Measurements from ENCODE around the gene MUC13. TPM values are rescaled to one million over a fixed set of nuclear protein-coding genes. Genes with fewer than 3 reads are reported as not detected.

The MUC13 gene
- total RNA-seq, 2 donors from 2014 or later = 0.49 TPM; not detected in 1

DNA sequence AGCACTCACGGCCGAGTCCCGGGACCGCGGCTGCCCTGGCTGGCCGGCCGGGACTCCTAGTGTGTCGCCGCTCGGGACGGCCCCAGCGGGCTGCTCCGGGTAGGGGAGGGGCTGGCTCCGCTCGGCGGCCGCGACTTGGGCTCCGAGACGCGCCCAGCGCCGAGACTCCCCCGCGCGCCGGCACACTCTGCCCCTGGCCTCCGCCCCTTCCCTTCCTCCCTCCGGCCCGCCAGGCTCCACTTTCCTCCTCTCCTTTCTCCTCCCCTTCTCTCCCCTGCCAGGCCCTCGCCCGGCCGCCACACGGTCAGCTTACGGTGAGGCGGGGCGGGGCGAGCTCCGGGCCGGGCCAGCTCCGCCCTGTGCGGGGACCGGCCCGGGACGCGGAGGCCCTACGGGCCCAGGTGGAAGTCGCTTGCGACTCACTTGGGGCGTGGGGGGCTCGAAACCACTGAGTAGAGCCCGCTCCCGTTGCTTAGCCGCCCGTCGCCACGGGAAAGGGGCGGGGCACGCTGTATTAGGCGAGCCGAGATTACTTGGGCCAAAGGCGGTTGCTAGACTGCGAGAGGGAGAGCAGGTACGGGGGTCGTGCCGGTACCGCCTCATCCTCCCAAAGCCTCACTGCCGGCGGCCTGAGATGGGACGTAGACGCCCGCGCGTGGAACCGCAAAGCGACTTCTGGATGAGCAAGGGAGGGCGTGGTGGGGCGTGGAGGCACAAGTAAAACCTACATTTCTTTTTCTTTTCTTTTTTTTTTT lies 47.2 kb downstream of the MUC13 start, which contains the start of gene ITGB5:
Gene ITGB5 (minus strand): TSS at position 189 of the 755 bp plus-strand sequence. CDS start 365 bp downstream, outside the sequence.
- no peaks in the 10 kb centered on the region for H3K27me3 ChIP-seq (replicated peaks; ENCODE audit: insufficient read depth)
- DNase-seq (ENCODE audit: low spot score) = peak; percentile 68
- H3K27ac ChIP-seq = peak within 1 kb of the TSS; percentile 92 to 97
- peak within 1 kb of the TSS; percentile 89 for H3K4me3 ChIP-seq
- H3K9me3 ChIP-seq = no peaks in the 10 kb centered on the region
- peaks cover 27 to 41% of the 10 kb centered on the region in 2 donors for H3K4me1 ChIP-seq (ENCODE audit: control insufficient read depth in 1 of 2, low read depth in 2 of 2)
- TF ChIP-seq, protein P1, sequence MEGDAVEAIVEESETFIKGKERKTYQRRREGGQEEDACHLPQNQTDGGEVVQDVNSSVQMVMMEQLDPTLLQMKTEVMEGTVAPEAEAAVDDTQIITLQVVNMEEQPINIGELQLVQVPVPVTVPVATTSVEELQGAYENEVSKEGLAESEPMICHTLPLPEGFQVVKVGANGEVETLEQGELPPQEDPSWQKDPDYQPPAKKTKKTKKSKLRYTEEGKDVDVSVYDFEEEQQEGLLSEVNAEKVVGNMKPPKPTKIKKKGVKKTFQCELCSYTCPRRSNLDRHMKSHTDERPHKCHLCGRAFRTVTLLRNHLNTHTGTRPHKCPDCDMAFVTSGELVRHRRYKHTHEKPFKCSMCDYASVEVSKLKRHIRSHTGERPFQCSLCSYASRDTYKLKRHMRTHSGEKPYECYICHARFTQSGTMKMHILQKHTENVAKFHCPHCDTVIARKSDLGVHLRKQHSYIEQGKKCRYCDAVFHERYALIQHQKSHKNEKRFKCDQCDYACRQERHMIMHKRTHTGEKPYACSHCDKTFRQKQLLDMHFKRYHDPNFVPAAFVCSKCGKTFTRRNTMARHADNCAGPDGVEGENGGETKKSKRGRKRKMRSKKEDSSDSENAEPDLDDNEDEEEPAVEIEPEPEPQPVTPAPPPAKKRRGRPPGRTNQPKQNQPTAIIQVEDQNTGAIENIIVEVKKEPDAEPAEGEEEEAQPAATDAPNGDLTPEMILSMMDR (IDR thresholded peaks at IDR 0.05) = no peak
- H3K36me3 ChIP-seq = no peaks in the 10 kb centered on the region
- peak; percentile 64 for ATAC-seq (ENCODE audit: insufficient number of reproducible peaks, low FRiP score, low read depth)

DNA sequence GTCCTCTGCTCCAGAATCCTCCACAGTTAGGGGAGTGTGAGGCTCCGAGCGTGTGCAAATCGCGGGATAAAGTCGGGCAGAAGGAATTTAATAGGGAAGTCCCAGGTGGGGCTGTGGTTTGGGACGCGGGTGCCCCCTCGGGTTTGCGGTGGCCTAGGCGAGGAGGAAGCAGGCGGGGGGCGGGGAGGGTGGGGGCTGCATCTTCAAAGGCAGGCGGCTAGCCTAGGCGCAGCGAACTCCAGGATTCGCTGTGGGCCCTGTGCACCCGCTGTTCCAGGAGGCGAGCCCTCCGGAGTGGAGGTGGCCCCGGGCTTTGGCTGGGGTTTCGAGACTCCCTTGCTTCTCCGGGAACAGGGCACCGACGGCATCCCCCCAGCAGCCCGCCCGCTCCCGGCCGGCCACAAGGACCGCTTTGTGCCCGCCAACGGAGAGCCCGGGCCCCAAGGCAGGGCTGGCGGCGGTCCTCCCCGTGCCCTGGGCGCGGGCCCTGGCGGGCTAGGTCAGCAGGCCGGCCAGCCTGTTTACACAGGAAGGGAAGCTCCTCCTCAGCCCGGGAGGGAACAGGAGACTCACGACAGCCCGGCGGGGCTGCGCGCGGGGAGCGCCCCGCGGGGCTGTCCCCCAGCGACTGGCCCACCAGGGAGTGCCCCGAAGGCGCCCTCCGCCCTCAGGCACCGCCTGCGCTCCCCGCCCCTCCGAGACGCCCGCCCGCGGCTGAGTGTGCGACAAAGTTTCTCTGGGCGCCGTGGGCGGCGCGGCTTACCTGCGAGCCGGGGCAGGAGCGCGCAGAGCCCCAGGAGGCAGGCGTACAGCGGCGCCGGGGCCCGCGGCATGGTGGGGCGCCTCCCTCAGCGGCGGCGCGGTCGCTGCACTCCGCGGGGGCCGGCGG lies 48.1 kb downstream of the MUC13 start:
- Histone ChIP-seq H3K4me1 (ENCODE audit: control insufficient read depth in 1 of 2, low read depth in 2 of 2) (peaks cover 31 to 51% of the 10 kb centered on the region in 2 donors), H3K9me3 (no peaks in the 10 kb centered on the region), H3K4me3 (peak overlapping the region; percentile 89), H3K36me3 (no peaks in the 10 kb centered on the region), H3K27ac (peak overlapping the region; percentile 92 to 97), H3K27me3 (replicated peaks; ENCODE audit: insufficient read depth) (no peaks in the 10 kb centered on the region)
- DNase-seq (ENCODE audit: low spot score) (no peak), ATAC-seq (ENCODE audit: insufficient number of reproducible peaks, low FRiP score, low read depth) (peak; percentile 4)
- TF ChIP-seq, protein P1 (IDR thresholded peaks at IDR 0.05) = no peak

DNA sequence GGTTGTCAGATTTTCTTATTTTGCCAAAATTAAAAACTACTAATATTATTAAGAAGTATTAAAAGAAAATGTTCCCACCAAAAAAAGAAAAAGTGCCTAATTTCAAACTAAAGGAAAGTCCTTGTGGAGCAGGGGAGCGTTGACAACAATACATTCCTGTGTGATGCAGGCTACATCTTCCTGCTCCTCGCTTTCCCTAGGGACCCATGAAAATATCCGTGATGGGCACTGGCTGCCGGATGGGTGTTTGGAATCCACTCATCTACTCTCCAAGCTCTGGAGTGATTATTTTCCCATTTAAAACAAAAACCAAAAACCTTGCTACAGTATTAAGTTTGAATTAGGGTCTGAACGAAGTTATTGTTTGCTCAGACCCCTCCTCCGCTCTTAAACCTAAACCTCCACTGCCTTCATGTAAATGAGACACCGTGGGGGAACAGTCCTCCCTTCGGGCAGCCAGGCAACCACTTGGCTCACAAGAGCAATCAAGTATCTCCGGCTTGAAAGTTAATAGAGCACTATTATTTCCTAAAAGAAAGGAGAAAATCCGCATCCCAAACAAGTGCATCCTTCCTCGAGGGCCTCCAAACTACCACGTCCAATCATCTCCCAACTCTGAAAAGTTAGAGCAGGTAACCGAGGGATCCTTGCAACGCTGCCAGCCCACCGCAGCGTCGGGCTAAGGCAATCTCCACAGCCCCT lies 48.9 kb downstream of the MUC13 start:
- ATAC-seq (ENCODE audit: insufficient number of reproducible peaks, low FRiP score, low read depth) (no peak), DNase-seq (ENCODE audit: low spot score) (no peak)
- no peaks in the 10 kb centered on the region for H3K9me3 ChIP-seq
- peaks cover 31 to 58% of the 10 kb centered on the region in 2 donors for H3K4me1 ChIP-seq (ENCODE audit: control insufficient read depth in 1 of 2, low read depth in 2 of 2)
- H3K36me3 ChIP-seq = no peaks in the 10 kb centered on the region
- TF ChIP-seq, protein P1 (IDR thresholded peaks at IDR 0.05) = no peak
- H3K27ac ChIP-seq = peak overlapping the region; percentile 92 to 97
- H3K4me3 ChIP-seq = peak overlapping the region; percentile 89
- no peaks in the 10 kb centered on the region for H3K27me3 ChIP-seq (replicated peaks; ENCODE audit: insufficient read depth)

DNA sequence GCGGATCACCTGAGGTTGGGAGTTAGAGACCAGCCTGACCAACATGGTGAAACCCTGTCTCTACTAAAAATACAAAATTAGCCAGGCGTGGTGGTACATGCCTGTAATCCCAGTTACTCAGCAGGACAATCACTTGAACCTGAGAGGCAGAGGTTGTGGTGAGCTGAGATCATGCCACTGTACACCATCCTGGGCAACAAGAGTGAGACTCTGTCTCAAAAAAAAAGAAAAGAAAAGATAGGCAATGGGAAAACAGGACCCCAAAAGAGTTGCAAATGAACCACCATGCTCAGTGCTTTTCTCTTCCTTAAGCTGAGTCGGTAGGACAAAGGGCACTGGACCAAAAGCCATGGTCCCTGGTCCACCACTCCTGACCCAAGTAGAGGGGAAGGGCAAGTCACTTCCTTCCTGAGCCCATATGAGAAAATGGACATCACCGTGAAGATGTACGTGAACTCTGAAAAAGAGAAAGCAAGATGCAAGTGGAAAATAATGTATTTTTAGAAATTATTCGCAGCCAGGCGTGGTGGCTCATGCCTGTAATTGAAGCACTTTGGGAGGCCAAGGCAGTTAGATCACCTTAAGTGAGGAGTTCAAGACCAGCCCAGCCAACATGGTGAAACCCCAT lies 50.0 kb downstream of the MUC13 start:
- peak overlapping the region; percentile 92 to 97 for H3K27ac ChIP-seq
- peaks cover 40 to 69% of the 10 kb centered on the region in 2 donors for H3K4me1 ChIP-seq (ENCODE audit: control insufficient read depth in 1 of 2, low read depth in 2 of 2)
- no peak for DNase-seq (ENCODE audit: low spot score)

More for the DNA sequence above, 50.0 kb downstream of the MUC13 start:
- H3K27me3 ChIP-seq (replicated peaks; ENCODE audit: insufficient read depth) = no peaks in the 10 kb centered on the region
- TF ChIP-seq, protein P1 (IDR thresholded peaks at IDR 0.05) = no peak
- H3K36me3 ChIP-seq = no peaks in the 10 kb centered on the region
- no peak for ATAC-seq (ENCODE audit: insufficient number of reproducible peaks, low FRiP score, low read depth)
- peak overlapping the region; percentile 89 for H3K4me3 ChIP-seq
- H3K9me3 ChIP-seq = no peaks in the 10 kb centered on the region
